Neural progenitor cell (in vitro differentiated cells): ENCODE measurements around the gene EYA4. TPM values are rescaled to one million over a fixed set of nuclear protein-coding genes. Genes with fewer than 3 reads are reported as not detected.

Experiments
- DNase-seq: peaks from one replicate; pipeline ENCODE4 v3.0.0-alpha.2; 2016; ENCODE audit warnings: low spot score
- H2AFZ ChIP-seq: fragments of 200-600 bp; sonication (generic); replicated peaks from 2 replicates; pipeline ENCODE4 v1.6.1; 2016; ENCODE audit warnings: antibody characterized with exemption
- H3F3A ChIP-seq: fragments of 200-600 bp; sonication (generic); 2 replicates; pipeline ENCODE4 v1.6.1; 2016; ENCODE audit warnings: antibody characterized with exemption, low read depth
- H3K27ac ChIP-seq: fragments of 200-600 bp; sonication (generic); 2 replicates; pipeline ENCODE4 v1.5.1; 2016; ENCODE audit warnings: mild to moderate bottlenecking
- H3K27me3 ChIP-seq: fragments of 200-600 bp; sonication (generic); 2 replicates; pipeline ENCODE4 v1.6.1; 2016; ENCODE audit warnings: mild to moderate bottlenecking, moderate library complexity
- H3K36me3 ChIP-seq: fragments of 200-600 bp; sonication (generic); 2 replicates; pipeline ENCODE4 v1.5.1; 2016
- H3K4me1 ChIP-seq: fragments of 200-600 bp; sonication (generic); 2 replicates; pipeline ENCODE4 v1.6.1; 2016; ENCODE audit warnings: mixed run types
- H3K4me2 ChIP-seq: fragments of 200-600 bp; sonication (generic); 2 replicates; pipeline ENCODE4 v1.6.1; 2016
- H3K4me3 ChIP-seq: fragments of 200-600 bp; sonication (generic); 2 replicates; pipeline ENCODE4 v1.5.1; 2016
- H3K79me2 ChIP-seq: fragments of 200-600 bp; sonication (generic); 2 replicates; pipeline ENCODE4 v1.6.1; 2016; ENCODE audit warnings: low read depth
- H3K9ac ChIP-seq: fragments of 200-600 bp; sonication (generic); 2 replicates; pipeline ENCODE4 v1.6.1; 2016
- H3K9me3 ChIP-seq: fragments of 200-600 bp; sonication (generic); 2 replicates; pipeline ENCODE4 v1.5.1; 2016; ENCODE audit warnings: low read depth
- H4K20me1 ChIP-seq: fragments of 200-600 bp; sonication (generic); 2 replicates; pipeline ENCODE4 v1.6.1; 2016; ENCODE audit warnings: low read depth
- H3K27ac Mint-ChIP-seq: 3 replicates; pipeline ENCODE4 v1.8.0; 2021; ENCODE audit warnings: mixed read lengths
- H3K27me3 Mint-ChIP-seq: 2 replicates; pipeline ENCODE4 v1.8.0; 2022; ENCODE audit warnings: low read depth, mild to moderate bottlenecking, inconsistent platforms, moderate library complexity, mixed read lengths; ENCODE audit not compliant: insufficient read depth
- H3K36me3 Mint-ChIP-seq: 3 replicates; pipeline ENCODE4 v1.8.0; 2021; ENCODE audit warnings: mixed read lengths
- H3K4me1 Mint-ChIP-seq: 3 replicates; pipeline ENCODE4 v1.8.0; 2021; ENCODE audit warnings: mixed read lengths
- H3K4me3 Mint-ChIP-seq: 3 replicates; pipeline ENCODE4 v1.8.0; 2021; ENCODE audit warnings: mild to moderate bottlenecking, moderate library complexity, mixed read lengths
- H3K9me3 Mint-ChIP-seq: 3 replicates; pipeline ENCODE4 v1.8.0; 2020; ENCODE audit warnings: mixed read lengths
- EZH2 ChIP-seq: fragments of 200-600 bp; sonication (generic); IDR thresholded peaks from 2 replicates; pipeline ENCODE4 v1.6.1; 2017; ENCODE audit warnings: antibody characterized with exemption, mild to moderate bottlenecking, moderate library complexity
- EZH2phosphoT487 ChIP-seq: fragments of 200-600 bp; sonication (generic); IDR thresholded peaks from 2 replicates; pipeline ENCODE4 v1.6.1; 2017; ENCODE audit warnings: antibody characterized with exemption
- total RNA-seq: library from RNA; depleted of rRNA; stranded (reverse); fragments of >200 nt; gene quantifications from 2 replicates; pipeline ENCODE4 v1.2.3, GENCODE V29; 2015; ENCODE audit warnings: low replicate concordance
- TF ChIP-seq, protein P1 (sequence below): fragments of 200-600 bp; sonication (generic); IDR thresholded peaks from 2 replicates; pipeline ENCODE4 v1.5.1; 2017; ENCODE audit warnings: antibody characterized with exemption, mild to moderate bottlenecking

The EYA4 gene
- total RNA-seq, 1 donor from 2014 or later = 2.4 TPM

DNA sequence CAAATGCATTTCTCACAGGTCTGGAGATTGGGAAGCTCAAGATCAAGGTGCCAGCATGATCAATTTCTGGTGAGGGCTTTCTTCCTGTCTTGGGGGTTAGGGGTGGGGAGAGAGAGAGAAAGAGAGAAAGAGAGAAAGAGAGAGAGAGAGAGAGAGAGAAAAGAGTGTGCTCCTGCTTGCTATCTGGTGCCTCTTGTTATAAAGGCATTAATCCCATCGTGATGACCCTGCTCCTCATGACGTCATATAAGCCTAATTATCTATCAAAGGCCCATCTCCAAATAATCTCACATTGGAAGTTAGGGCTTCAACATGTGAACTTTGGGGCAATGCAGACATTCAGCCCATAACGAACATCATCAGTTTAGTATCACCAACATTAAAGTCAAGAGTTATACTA lies 114.8 kb downstream of the EYA4 start:
- no peaks in the 10 kb centered on the region for H3K27me3 ChIP-seq
- no peaks in the 10 kb centered on the region for H4K20me1 ChIP-seq
- no peaks in the 10 kb centered on the region for H3K79me2 ChIP-seq
- H3K9ac ChIP-seq = no peak overlapping the region
- no peaks in the 10 kb centered on the region for H3K9me3 ChIP-seq
- H3K4me1 ChIP-seq = no peaks in the 10 kb centered on the region
- Mint-ChIP-seq H3K27me3 (no peaks in the 10 kb centered on the region), H3K27ac (no peak overlapping the region), H3K4me1 (peaks cover 11% of the 10 kb centered on the region), H3K9me3 (peaks cover 2% of the 10 kb centered on the region), H3K36me3 (no peaks in the 10 kb centered on the region), H3K4me3 (no peak overlapping the region)
- TF ChIP-seq EZH2phosphoT487 (no peak), EZH2 (no peak)
- TF ChIP-seq, protein P1, sequence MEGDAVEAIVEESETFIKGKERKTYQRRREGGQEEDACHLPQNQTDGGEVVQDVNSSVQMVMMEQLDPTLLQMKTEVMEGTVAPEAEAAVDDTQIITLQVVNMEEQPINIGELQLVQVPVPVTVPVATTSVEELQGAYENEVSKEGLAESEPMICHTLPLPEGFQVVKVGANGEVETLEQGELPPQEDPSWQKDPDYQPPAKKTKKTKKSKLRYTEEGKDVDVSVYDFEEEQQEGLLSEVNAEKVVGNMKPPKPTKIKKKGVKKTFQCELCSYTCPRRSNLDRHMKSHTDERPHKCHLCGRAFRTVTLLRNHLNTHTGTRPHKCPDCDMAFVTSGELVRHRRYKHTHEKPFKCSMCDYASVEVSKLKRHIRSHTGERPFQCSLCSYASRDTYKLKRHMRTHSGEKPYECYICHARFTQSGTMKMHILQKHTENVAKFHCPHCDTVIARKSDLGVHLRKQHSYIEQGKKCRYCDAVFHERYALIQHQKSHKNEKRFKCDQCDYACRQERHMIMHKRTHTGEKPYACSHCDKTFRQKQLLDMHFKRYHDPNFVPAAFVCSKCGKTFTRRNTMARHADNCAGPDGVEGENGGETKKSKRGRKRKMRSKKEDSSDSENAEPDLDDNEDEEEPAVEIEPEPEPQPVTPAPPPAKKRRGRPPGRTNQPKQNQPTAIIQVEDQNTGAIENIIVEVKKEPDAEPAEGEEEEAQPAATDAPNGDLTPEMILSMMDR = no peak
- no peak for DNase-seq
- H3K4me2 ChIP-seq = no peak overlapping the region
- H3K27ac ChIP-seq = no peak overlapping the region
- no peak overlapping the region for H2AFZ ChIP-seq
- no peaks in the 10 kb centered on the region for H3F3A ChIP-seq
- H3K36me3 ChIP-seq = no peaks in the 10 kb centered on the region
- no peak overlapping the region for H3K4me3 ChIP-seq

DNA sequence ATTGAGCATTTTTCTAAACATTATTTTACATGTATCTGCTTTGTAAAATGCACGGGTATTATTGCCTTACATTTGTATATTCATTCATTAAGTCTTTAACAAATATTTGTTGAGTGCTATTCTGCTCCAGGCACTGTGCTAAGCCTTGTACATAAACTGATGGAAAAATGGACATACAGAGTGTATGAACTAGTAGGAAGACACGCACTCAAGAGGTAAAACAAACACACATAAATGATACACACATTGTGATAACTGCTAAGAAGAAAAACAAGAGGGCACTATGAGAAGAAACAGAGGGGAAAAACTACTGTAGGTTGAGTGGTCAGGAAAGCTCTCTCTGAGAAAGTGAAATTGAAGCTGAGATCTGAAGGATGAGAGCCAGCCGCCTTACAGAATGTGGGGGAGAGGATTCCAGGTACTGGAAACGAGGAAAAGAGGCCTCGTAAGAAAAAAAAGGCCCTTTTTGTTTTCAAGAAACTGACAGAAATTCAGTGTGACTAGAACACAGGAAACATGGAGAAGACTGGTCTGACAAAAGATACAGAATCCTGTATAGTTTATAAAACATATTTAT lies 117.5 kb downstream of the EYA4 start:
- H2AFZ ChIP-seq = no peak overlapping the region
- no peak overlapping the region for H3K4me3 Mint-ChIP-seq
- no peak overlapping the region for H3K27ac ChIP-seq
- TF ChIP-seq EZH2 (no peak), EZH2phosphoT487 (no peak)
- TF ChIP-seq, protein P1 = no peak
- no peaks in the 10 kb centered on the region for H3K79me2 ChIP-seq
- H3K4me3 ChIP-seq = no peak overlapping the region
- H3K36me3 Mint-ChIP-seq = no peaks in the 10 kb centered on the region
- no peak for DNase-seq
- no peaks in the 10 kb centered on the region for H4K20me1 ChIP-seq
- H3K4me1 Mint-ChIP-seq = peaks cover 11% of the 10 kb centered on the region
- no peaks in the 10 kb centered on the region for H3K27me3 Mint-ChIP-seq
- peaks cover 2% of the 10 kb centered on the region for H3K9me3 Mint-ChIP-seq
- H3K9ac ChIP-seq = no peak overlapping the region
- peak overlapping the region; percentile 6 for H3K27ac Mint-ChIP-seq
- H3K4me2 ChIP-seq = no peak overlapping the region
- no peaks in the 10 kb centered on the region for H3K27me3 ChIP-seq
- no peaks in the 10 kb centered on the region for H3K9me3 ChIP-seq
- H3K4me1 ChIP-seq = no peaks in the 10 kb centered on the region
- H3K36me3 ChIP-seq = no peaks in the 10 kb centered on the region
- no peaks in the 10 kb centered on the region for H3F3A ChIP-seq

- TF ChIP-seq EZH2 = no peak
- TF ChIP-seq, protein P1 = no peak
- no peak for TF ChIP-seq EZH2phosphoT487
- Mint-ChIP-seq H3K27ac (no peak overlapping the region), H3K27me3 (no peaks in the 10 kb centered on the region), H3K4me1 (peaks cover 11% of the 10 kb centered on the region), H3K9me3 (peaks cover 2% of the 10 kb centered on the region), H3K36me3 (no peaks in the 10 kb centered on the region), H3K4me3 (no peak overlapping the region)
- Histone ChIP-seq H2AFZ (no peak overlapping the region), H4K20me1 (no peaks in the 10 kb centered on the region), H3K27me3 (no peaks in the 10 kb centered on the region), H3K36me3 (no peaks in the 10 kb centered on the region), H3K79me2 (no peaks in the 10 kb centered on the region), H3F3A (no peaks in the 10 kb centered on the region), H3K27ac (no peak overlapping the region), H3K9me3 (no peaks in the 10 kb centered on the region), H3K4me2 (no peak overlapping the region), H3K4me1 (no peaks in the 10 kb centered on the region), H3K9ac (no peak overlapping the region), H3K4me3 (no peak overlapping the region)
- no peak for DNase-seq
Measured at GRCh38 chr6:133359256-133359655, 118.1 kb downstream of the EYA4 start.
